NCI-H524 treated with DMSO at 0.1 percent for 48 hours (cell line): ENCODE results near the gene OR10D3.
"Not testable (repeated sequence)": the region's sequence is repeated elsewhere in the genome, so short reads cannot be mapped to it uniquely, and the experiment has no call there.

Experiments used
- DNase-seq: peaks from one replicate; lab custom pipeline; 2025; lab: John Stamatoyannopoulos, UW

The OR10D3 gene

GRCh38 chr11:124183068-124183467 is at the start of gene OR10D3:
Gene OR10D3, plus strand, starts transcription at chr11:124183345. Its CDS starts 1,925 bp downstream, at chr11:124185270.
- DNase-seq = no peak

GRCh38 chr11:124143034-124143433 is 40.1 kb upstream of the OR10D3 start:
- no peak for DNase-seq

- no peak for DNase-seq
Observed at GRCh38 chr11:124147951-124148350, 35.2 kb upstream of the OR10D3 start.

GRCh38 chr11:124150684-124151083 is 32.5 kb upstream of the OR10D3 start:
- DNase-seq = no peak

GRCh38 chr11:124152770-124153407 is 30.3 kb upstream of the OR10D3 start:
- DNase-seq = no peak

GRCh38 chr11:124153821-124154220 is 29.3 kb upstream of the OR10D3 start:
- no peak for DNase-seq

GRCh38 chr11:124159481-124159880 is 23.7 kb upstream of the OR10D3 start:
- DNase-seq = no peak

GRCh38 chr11:124160986-124161385 is 22.2 kb upstream of the OR10D3 start:
- DNase-seq = no peak

GRCh38 chr11:124167826-124168231 is 15.3 kb upstream of the OR10D3 start:
- no peak for DNase-seq

GRCh38 chr11:124168796-124169195 is 14.3 kb upstream of the OR10D3 start:
- DNase-seq = no peak

GRCh38 chr11:124170315-124170714 is 12.8 kb upstream of the OR10D3 start:
- not testable (repeated sequence) for DNase-seq

GRCh38 chr11:124170801-124171586 is 12.2 kb upstream of the OR10D3 start:
- DNase-seq = no peak

GRCh38 chr11:124172101-124172500 is 11.0 kb upstream of the OR10D3 start:
- DNase-seq = no peak

GRCh38 chr11:124172599-124172998 is 10.5 kb upstream of the OR10D3 start:
- DNase-seq = no peak

- DNase-seq = no peak
Observed at GRCh38 chr11:124174001-124174583, 9.1 kb upstream of the OR10D3 start.

GRCh38 chr11:124176925-124177715 is 6.0 kb upstream of the OR10D3 start:
- no peak for DNase-seq

GRCh38 chr11:124179310-124179709 is 3.8 kb upstream of the OR10D3 start:
- DNase-seq = no peak

- no peak for DNase-seq
Observed at GRCh38 chr11:124190298-124191139, 7.4 kb downstream of the OR10D3 start.

- no peak for DNase-seq
Observed at GRCh38 chr11:124193221-124194010, 10.3 kb downstream of the OR10D3 start.
